ENCODE results near the gene PTGER1. TPM values are rescaled to one million over a fixed set of nuclear protein-coding genes. Genes with fewer than 3 reads are reported as not detected.

The PTGER1 gene
- total and polyA plus RNA-seq, 10 of the 15 experiments (the other 5 are each of a cell fraction or from before 2014, with no cell fraction given), result not detected

- no peaks in the 10 kb centered on the region for H3K9me3 ChIP-seq (replicated peaks; ENCODE audit: control insufficient read depth, insufficient read depth, low read length)
Measured at GRCh38 chr19:14519245-14519859, 44.2 kb upstream of the PTGER1 start.

More at GRCh38 chr19:14519245-14519859, 44.2 kb upstream of the PTGER1 start:
- no peak overlapping the region for H2AFZ ChIP-seq (ENCODE audit: control insufficient read depth, low read depth, low read length)
- no peak overlapping the region for H3K27ac ChIP-seq (ENCODE audit: control insufficient read depth, insufficient read depth)
- DNase-seq (ENCODE audit: low read depth, low spot score) (no peak), FAIRE-seq (no peak), ATAC-seq (no peak)
- no peak overlapping the region for H3K4me3 ChIP-seq
- H3K9ac ChIP-seq (ENCODE audit: control insufficient read depth, insufficient read depth, low read length), result no peak overlapping the region
- in situ Hi-C loops (cut with MboI) (no loop called here), intact Hi-C loops (cut with micrococcal nuclease; ENCODE audit: unreplicated experiment) (no loop called here)
- H3K4me1 ChIP-seq (ENCODE audit: control insufficient read depth, insufficient read depth, low read length), result peaks cover 9% of the 10 kb centered on the region
- peaks cover 0 to 11% of the 10 kb centered on the region in 2 experiments; a peak in 3 of 4 replicates for H3K36me3 ChIP-seq (ENCODE audit: control insufficient read depth in 2 of 2, insufficient read depth in 2 of 2, low read length in 1 of 2)
- peaks cover 30% of the 10 kb centered on the region for H3K79me2 ChIP-seq (ENCODE audit: control insufficient read depth, insufficient read depth, low read length)
- ChIA-PET RAD21 (ENCODE audit: unreplicated experiment) (no interaction called here), SMC1A (ENCODE audit: uncharacterized antibody, unreplicated experiment) (interaction anchor here (1.1 kb wide), 1 partner anchor 9 kb away, joined by 3 read pairs; no protein-coding TSS in a partner anchor), POLR2A (interaction anchor here (1.6 to 2.7 kb wide), 2 partner anchors 10 to 53 kb away, joined by 3 to 12 read pairs; partner anchors contain the start of genes NDUFB7 and TECR), CTCF (interaction anchor here (1.6 to 4.9 kb wide), 2 partner anchors 14 to 38 kb away, joined by 8 to 41 read pairs; no protein-coding TSS in a partner anchor)
- H3K4me2 ChIP-seq (ENCODE audit: control insufficient read depth, insufficient read depth), result peak overlapping the region; percentile 64; the same call in 1 of the 2 replicates
- no peaks in the 10 kb centered on the region for H3K27me3 ChIP-seq (replicated peaks in 1 of 2; ENCODE audit: control insufficient read depth in 2 of 2, insufficient read depth in 2 of 2, low read length in 1 of 2)
- TF ChIP-seq TAF1 (IDR thresholded peaks at IDR 0.05; ENCODE audit: borderline replicate concordance, low read depth, low read length) (no peak), RELA (IDR thresholded peaks at IDR 0.05; ENCODE audit: borderline replicate concordance, partially characterized antibody) (no peak), PAX8 (IDR thresholded peaks at IDR 0.05) (no peak), ZSCAN29 (IDR thresholded peaks at IDR 0.05) (no peak), USF2 (IDR thresholded peaks at IDR 0.05; ENCODE audit: borderline replicate concordance, low read depth, low read length) (no peak), CHD2 (IDR thresholded peaks at IDR 0.05; ENCODE audit: borderline replicate concordance, low read depth, low read length) (no peak), PAX5 (IDR thresholded peaks at IDR 0.05; ENCODE audit: borderline replicate concordance, low read depth, low read length) (no peak), NR2C2 (IDR thresholded peaks at IDR 0.05; ENCODE audit: borderline replicate concordance, control insufficient read depth, insufficient read length, low read depth) (no peak), MTA3 (IDR thresholded peaks at IDR 0.05; ENCODE audit: borderline replicate concordance, low read length) (no peak), EP300 (IDR thresholded peaks at IDR 0.05; ENCODE audit: borderline replicate concordance in 1 of 2, control insufficient read depth in 1 of 2, low read depth in 2 of 2, low read length in 2 of 2) (no peak), NRF1 (conservative IDR thresholded peaks at IDR 0.05; ENCODE audit: low read depth, low read length) (no peak), SMC3 (IDR thresholded peaks at IDR 0.05; ENCODE audit: borderline replicate concordance, low read length) (no peak), GABPA (IDR thresholded peaks at IDR 0.05; ENCODE audit: low read depth) (no peak), SIN3A (IDR thresholded peaks at IDR 0.05; ENCODE audit: low read depth, low read length) (no peak), IKZF2 (IDR thresholded peaks at IDR 0.05) (no peak), JUND (IDR thresholded peaks at IDR 0.05; ENCODE audit: low read depth, low read length) (no peak), ZNF274 (IDR thresholded peaks at IDR 0.05; ENCODE audit: insufficient read depth, insufficient read length) (no peak)
- no TSS peak for BruUV-seq (replicated peaks)
- 96% methylated on average over 22 of the region's 22 CpGs for WGBS (ENCODE audit: insufficient coverage, insufficient replicate concordance, low lambda C conversion rate, missing lambda C conversion rate)
- peaks cover 3% of the 10 kb centered on the region; the same call in 1 of the 2 replicates for H4K20me1 ChIP-seq (ENCODE audit: control insufficient read depth, insufficient read depth)

Measured in GM12878 (cell line).